Lung microvascular endothelial cell (primary cell): ENCODE data around the gene MCEMP1. TPM values are rescaled to one million over a fixed set of nuclear protein-coding genes. Genes with fewer than 3 reads are reported as not detected.
A peak's percentile ranks its signal among the peaks of the same experiment; 100 is the strongest.

Source experiments
- DNase-seq, 2 donors: peaks; one replicate each; pipeline versions ENCODE4 v3.0.0 to v3.0.0-alpha.2; 2010; ENCODE audit warnings: low read depth in 2 of 2
- total RNA-seq: library from RNA; depleted of rRNA; stranded (reverse); fragments of >200 nt; gene quantifications from 2 replicates; pipeline ENCODE4 v1.2.1, GENCODE V29; 2014

The MCEMP1 gene
- total RNA-seq, 1 donor from 2014 or later = not detected

- DNase-seq = peak in 1 of 2 donors; percentile 31
Measured at GRCh38 chr19:7643629-7644549, 33.0 kb upstream of the MCEMP1 start.

GRCh38 chr19:7644550-7644877 is 32.4 kb upstream of the MCEMP1 start:
- no peak for DNase-seq

GRCh38 chr19:7645163-7645562 is 31.7 kb upstream of the MCEMP1 start:
- no peak for DNase-seq

GRCh38 chr19:7645656-7646425 is 31.0 kb upstream of the MCEMP1 start:
- DNase-seq = no peak

- no peak for DNase-seq
Measured at GRCh38 chr19:7646426-7646700, 30.5 kb upstream of the MCEMP1 start.

GRCh38 chr19:7647156-7647555 is 29.7 kb upstream of the MCEMP1 start:
- DNase-seq = no peak

- no peak for DNase-seq
Measured at GRCh38 chr19:7648265-7649014, 28.4 kb upstream of the MCEMP1 start.

GRCh38 chr19:7650148-7650547 is 26.7 kb upstream of the MCEMP1 start:
- no peak for DNase-seq

- peak; percentile 59 to 71 for DNase-seq
Measured at GRCh38 chr19:7652061-7652641, 24.7 kb upstream of the MCEMP1 start.

- DNase-seq = no peak
Measured at GRCh38 chr19:7654401-7654800, 22.5 kb upstream of the MCEMP1 start.

- no peak for DNase-seq
Measured at GRCh38 chr19:7655581-7655980, 21.3 kb upstream of the MCEMP1 start.

- DNase-seq = no peak
Measured at GRCh38 chr19:7657131-7657751, 19.6 kb upstream of the MCEMP1 start.

- DNase-seq = no peak
Measured at GRCh38 chr19:7658219-7658686, 18.6 kb upstream of the MCEMP1 start.

- no peak for DNase-seq
Measured at GRCh38 chr19:7661744-7662538, 14.9 kb upstream of the MCEMP1 start.

GRCh38 chr19:7662657-7663056 is 14.2 kb upstream of the MCEMP1 start:
- no peak for DNase-seq

- no peak for DNase-seq
Measured at GRCh38 chr19:7663706-7664105, 13.2 kb upstream of the MCEMP1 start.

GRCh38 chr19:7665076-7665475 is 11.8 kb upstream of the MCEMP1 start:
- peak in 1 of 2 donors; percentile 38 for DNase-seq

- DNase-seq = no peak
Measured at GRCh38 chr19:7668842-7669241, 8.0 kb upstream of the MCEMP1 start, which contains the start of gene RETN. Gene RETN (plus strand): TSS chr19:7669049. CDS start chr19:7669327, 278 bp downstream.

GRCh38 chr19:7669641-7670040 is 7.2 kb upstream of the MCEMP1 start:
- DNase-seq = no peak

- DNase-seq = no peak
Measured at GRCh38 chr19:7670150-7670783, 6.6 kb upstream of the MCEMP1 start.
